ENCODE results near the gene ZNF630.

GRCh38 chrX:48028091-48028490, 43.3 kb downstream of the ZNF630 start:
- TF ChIP-seq EZH2 (IDR thresholded peaks at IDR 0.05; ENCODE audit: borderline replicate concordance, insufficient read depth, low read length, poor library complexity, severe bottlenecking) (no peak), CTCF (IDR thresholded peaks at IDR 0.05; ENCODE audit: poor library complexity, severe bottlenecking) (no peak), POLR2AphosphoS5 (IDR thresholded peaks at IDR 0.05) (no peak), MXI1 (conservative IDR thresholded peaks at IDR 0.05; ENCODE audit: poor library complexity, severe bottlenecking) (no peak), REST (IDR thresholded peaks at IDR 0.05; ENCODE audit: borderline replicate concordance) (no peak), SMC3 (conservative IDR thresholded peaks at IDR 0.05; ENCODE audit: poor library complexity) (no peak), TAF1 (IDR thresholded peaks at IDR 0.05; ENCODE audit: low read depth) (no peak), EP300 (conservative IDR thresholded peaks at IDR 0.05; ENCODE audit: poor library complexity, severe bottlenecking) (no peak), RAD21 (conservative IDR thresholded peaks at IDR 0.05) (no peak)
